HCT116 (cell line): Measurements from ENCODE around the gene LMO7. TPM values are rescaled to one million over a fixed set of nuclear protein-coding genes. Genes with fewer than 3 reads are reported as not detected.

Experiments used
- ATAC-seq: fragments of 200-7000 bp; cut with Tn5 transposase; 2 replicates; pipeline ENCODE4 v1.9.1; 2020; ENCODE audit warnings: mild to moderate bottlenecking, moderate library complexity
- BruUV-seq: library from RNA; stranded (reverse); fragments of 400-500 nt; replicated peaks from 2 replicates; lab custom pipeline; 2021; lab: Mats Ljungman, UMichigan
- CTCF ChIA-PET: fragments of 300-600 bp; sonication (Branson Sonifier 250); formaldehyde crosslinking; loops from one replicate; lab custom pipeline; 2021; ENCODE audit warnings: antibody characterized with exemption; lab: Charles Lee
- POLR2A ChIA-PET: fragments of 300-600, 350-600 bp; sonication (Branson Sonifier 250); formaldehyde crosslinking; loops from one replicate; lab custom pipeline; 2021; ENCODE audit warnings: antibody characterized with exemption; lab: Charles Lee
- RAD21 ChIA-PET, 2 experiments: fragments of 300-600 bp; sonication (Branson Sonifier 250); formaldehyde crosslinking; loops; one replicate each; lab custom pipeline; 2023; ENCODE audit warnings: low total read pairs in 2 of 2; ENCODE audit not compliant: uncharacterized antibody in 2 of 2, unreplicated experiment in 2 of 2, low non-redundant PET in 1 of 2; lab: Charles Lee
- DNase-seq: peaks from one replicate; pipeline ENCODE4 v3.0.0-alpha.2; 2010; ENCODE audit warnings: low read depth, low spot score
- H2AFZ ChIP-seq: fragments of 200-600 bp; shearing (Covaris generic), sonication (generic); 2 replicates; pipeline ENCODE4 v1.6.1; 2017; ENCODE audit warnings: low read depth, mixed run types, mixed read lengths, antibody characterized with exemption, low read length; ENCODE audit not compliant: poor library complexity, severe bottlenecking
- H3K27ac ChIP-seq: 2 replicates; pipeline ENCODE4 v1.5.1; 2012; ENCODE audit warnings: low read depth, low read length
- H3K27me3 ChIP-seq: fragments of 200-600 bp; sonication (generic); 2 replicates; pipeline ENCODE4 v1.6.1; 2016; ENCODE audit warnings: mixed run types, low read length, mixed read lengths; ENCODE audit not compliant: insufficient read depth
- H3K36me3 ChIP-seq, 2 experiments: fragments of 200-500 bp in 1 of 2; fragments of 200-600 bp in 1 of 2; sonication (Bioruptor generic) in 1 of 2; sonication (generic) in 1 of 2; 2 replicates each; pipeline versions ENCODE4 v1.5.1 to v1.6.1; 2014 to 2016; ENCODE audit warnings: low read length in 2 of 2, inconsistent platforms in 1 of 2, mixed read lengths in 1 of 2, mixed run types in 1 of 2; ENCODE audit not compliant: insufficient read depth in 2 of 2, control insufficient read depth in 1 of 2
- H3K4me1 ChIP-seq, 2 experiments: fragments of 200-600 bp in 1 of 2; sonication (generic) in 1 of 2; 2 replicates each; pipeline versions ENCODE4 v1.5.1 to v1.6.1; 2012 to 2017; ENCODE audit warnings: low read length in 2 of 2, inconsistent platforms in 1 of 2, mild to moderate bottlenecking in 1 of 2, mixed read lengths in 1 of 2, mixed run types in 1 of 2, moderate library complexity in 1 of 2; ENCODE audit not compliant: insufficient read depth in 2 of 2, control insufficient read depth in 1 of 2
- H3K4me2 ChIP-seq: fragments of 200-600 bp; sonication (generic); 2 replicates; pipeline ENCODE4 v1.6.1; 2017; ENCODE audit warnings: mixed run types, low read length, mixed read lengths
- H3K4me3 ChIP-seq, 2 experiments: fragments of 200-600 bp in 1 of 2; sonication (generic) in 1 of 2; replicated peaks in 1 of 2; 2 replicates each; pipeline ENCODE4 v1.5.1; 2011 to 2016; ENCODE audit warnings: low read length in 2 of 2, control low read depth in 1 of 2, low read depth in 1 of 2, mild to moderate bottlenecking in 1 of 2, mixed read lengths in 1 of 2, mixed run types in 1 of 2
- H3K79me2 ChIP-seq: fragments of 200-600 bp; sonication (generic); 2 replicates; pipeline ENCODE4 v1.6.1; 2017; ENCODE audit warnings: mild to moderate bottlenecking, mixed run types, low read length, moderate library complexity, mixed read lengths; ENCODE audit not compliant: insufficient read depth
- H3K9ac ChIP-seq: fragments of 200-600 bp; sonication (generic); 2 replicates; pipeline ENCODE4 v1.6.1; 2016; ENCODE audit warnings: low read length, mixed read lengths
- H3K9me2 ChIP-seq: fragments of 200-600 bp; sonication (generic), shearing (Covaris generic); 2 replicates; pipeline ENCODE4 v1.6.1; 2017; ENCODE audit warnings: mixed run types, mild to moderate bottlenecking, moderate library complexity; ENCODE audit not compliant: insufficient read depth
- H3K9me3 ChIP-seq, 2 experiments: fragments of 200-500 bp in 1 of 2; fragments of 200-600 bp in 1 of 2; sonication (Bioruptor generic) in 1 of 2; sonication (generic) in 1 of 2; 2 replicates each; pipeline ENCODE4 v1.6.1; 2014 to 2017; ENCODE audit warnings: low read length in 2 of 2, mixed read lengths in 2 of 2, inconsistent platforms in 1 of 2, low read depth in 1 of 2, mild to moderate bottlenecking in 1 of 2, mixed run types in 1 of 2, moderate library complexity in 1 of 2; ENCODE audit not compliant: control insufficient read depth in 1 of 2, insufficient read depth in 1 of 2
- H4K20me1 ChIP-seq: fragments of 200-600 bp; sonication (generic), shearing (Covaris generic); 2 replicates; pipeline ENCODE4 v1.6.1; 2017; ENCODE audit warnings: mixed run types, mild to moderate bottlenecking, moderate library complexity; ENCODE audit not compliant: insufficient read depth
- CTCF ChIP-seq, 3 experiments: fragments of 200-600 bp in 1 of 3; sonication (generic) in 1 of 3; IDR thresholded peaks in 2 of 3; conservative IDR thresholded peaks in 1 of 3; 2 replicates each; pipeline ENCODE4 v1.5.1; 2012 to 2017; ENCODE audit warnings: low read depth in 2 of 3, low read length in 2 of 3, antibody characterized with exemption in 1 of 3, borderline replicate concordance in 1 of 3, control low read depth in 1 of 3, mild to moderate bottlenecking in 1 of 3, mixed read lengths in 1 of 3, mixed run types in 1 of 3, moderate library complexity in 1 of 3; ENCODE audit not compliant: insufficient read depth in 1 of 3
- ELF1 ChIP-seq: IDR thresholded peaks from 2 replicates; pipeline ENCODE4 v1.6.1; 2012; ENCODE audit warnings: low read depth, borderline replicate concordance
- JUND ChIP-seq: IDR thresholded peaks from 2 replicates; pipeline ENCODE4 v1.6.1; 2012
- RAD21 ChIP-seq: IDR thresholded peaks from 2 replicates; pipeline ENCODE4 v1.6.1; 2012; ENCODE audit warnings: low read depth, mild to moderate bottlenecking
- SIN3A ChIP-seq: IDR thresholded peaks from 2 replicates; pipeline ENCODE4 v1.6.1; 2012; ENCODE audit warnings: low read depth
- SP1 ChIP-seq: IDR thresholded peaks from 2 replicates; pipeline ENCODE4 v1.6.1; 2012; ENCODE audit warnings: low read depth
- SRF ChIP-seq: IDR thresholded peaks from 2 replicates; pipeline ENCODE4 v1.6.1; 2012; ENCODE audit warnings: low read depth
- ZFX ChIP-seq: fragments of 450-650 bp; IDR thresholded peaks from 2 replicates; pipeline ENCODE4 v1.6.1; 2017
- ZNF274 ChIP-seq: fragments of 200-500 bp; sonication (Bioruptor generic); IDR thresholded peaks from 2 replicates; pipeline ENCODE4 v1.6.1; 2014; ENCODE audit warnings: mild to moderate bottlenecking, low read depth, low read length, inconsistent platforms
- intact Hi-C: fragments of 100-400 bp; cut with micrococcal nuclease; formaldehyde crosslinking; loops from 2 replicates; pipeline ENCODE4 v1.10.0; 2022
- total RNA-seq: library from RNA; stranded (reverse); gene quantifications from one replicate; pipeline ENCODE4 v1.2.1, GENCODE V29; 2021; ENCODE audit not compliant: unreplicated experiment
- TF ChIP-seq, protein P1 (sequence below): IDR thresholded peaks from 2 replicates; pipeline ENCODE4 v1.6.1; 2012
- TF ChIP-seq, protein P2 (sequence below): IDR thresholded peaks from 2 replicates; pipeline ENCODE4 v1.6.1; 2012

Gene LMO7
- total RNA-seq, 1 experiment from 2014 or later, result 8.1 TPM

DNA sequence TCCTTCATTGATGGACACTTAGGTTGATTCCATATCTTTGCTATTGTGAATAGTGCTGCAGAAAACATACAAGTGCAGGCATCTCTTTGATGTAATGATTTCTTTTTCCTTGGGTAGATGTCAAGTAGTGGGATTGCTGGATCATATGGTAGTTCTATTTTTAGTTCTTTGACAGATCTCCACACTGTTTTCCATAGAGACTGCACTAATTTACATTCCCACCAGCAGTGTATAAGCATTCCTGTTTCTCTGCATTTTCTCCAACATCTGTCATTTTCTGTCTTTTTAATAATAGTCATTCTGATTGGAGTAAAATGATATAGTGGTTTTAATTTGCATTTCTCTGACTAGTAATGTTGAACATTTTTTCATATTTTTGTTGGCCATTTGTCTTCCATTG is 116.7 kb downstream of the LMO7 start:
- ChIA-PET RAD21 (no interaction called here), POLR2A (no interaction called here), CTCF (no interaction called here)
- DNase-seq (no peak), ATAC-seq (no peak)
- TF ChIP-seq ZNF274 (no peak), ELF1 (no peak), ZFX (no peak), CTCF (IDR thresholded peaks at IDR 0.05 in 2 of 3, conservative IDR thresholded peaks at IDR 0.05 in 1 of 3; ENCODE audit: borderline replicate concordance in 1 of 3, insufficient read depth in 1 of 3, low read depth in 2 of 3, low read length in 2 of 3) (no peak), JUND (no peak), SRF (no peak), SP1 (no peak), RAD21 (no peak), SIN3A (no peak)
- TF ChIP-seq, protein P1, sequence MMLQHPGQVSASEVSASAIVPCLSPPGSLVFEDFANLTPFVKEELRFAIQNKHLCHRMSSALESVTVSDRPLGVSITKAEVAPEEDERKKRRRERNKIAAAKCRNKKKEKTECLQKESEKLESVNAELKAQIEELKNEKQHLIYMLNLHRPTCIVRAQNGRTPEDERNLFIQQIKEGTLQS, result no peak
- TF ChIP-seq, protein P2, sequence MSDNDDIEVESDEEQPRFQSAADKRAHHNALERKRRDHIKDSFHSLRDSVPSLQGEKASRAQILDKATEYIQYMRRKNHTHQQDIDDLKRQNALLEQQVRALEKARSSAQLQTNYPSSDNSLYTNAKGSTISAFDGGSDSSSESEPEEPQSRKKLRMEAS, result no peak
- Histone ChIP-seq H3K79me2 (no peaks in the 10 kb centered on the region), H3K27ac (no peak overlapping the region), H4K20me1 (no peaks in the 10 kb centered on the region), H3K4me3 (no peak overlapping the region), H3K4me1 (0 out of 4 replicates have a peak, but pooled peaks cover 0 to 4% of the 10 kb centered on the region in 2 experiments), H3K9me3 (no peaks in the 10 kb centered on the region), H3K36me3 (no peaks in the 10 kb centered on the region), H2AFZ (no peak overlapping the region), H3K4me2 (no peak overlapping the region), H3K9me2 (no peaks in the 10 kb centered on the region), H3K9ac (no peak overlapping the region), H3K27me3 (no peaks in the 10 kb centered on the region)
- intact Hi-C loops, result no loop called here
- BruUV-seq, result no TSS peak
